Stimulated activated naive CD4-positive, alpha-beta T cell treated with Interleukin-2 at 50 U/mL for 16 hours (primary cell): ENCODE results near the gene NCKAP5.

Source experiments
- DNase-seq: peaks from one replicate; lab custom pipeline; 2025; lab: John Stamatoyannopoulos, UW

The NCKAP5 gene

DNA sequence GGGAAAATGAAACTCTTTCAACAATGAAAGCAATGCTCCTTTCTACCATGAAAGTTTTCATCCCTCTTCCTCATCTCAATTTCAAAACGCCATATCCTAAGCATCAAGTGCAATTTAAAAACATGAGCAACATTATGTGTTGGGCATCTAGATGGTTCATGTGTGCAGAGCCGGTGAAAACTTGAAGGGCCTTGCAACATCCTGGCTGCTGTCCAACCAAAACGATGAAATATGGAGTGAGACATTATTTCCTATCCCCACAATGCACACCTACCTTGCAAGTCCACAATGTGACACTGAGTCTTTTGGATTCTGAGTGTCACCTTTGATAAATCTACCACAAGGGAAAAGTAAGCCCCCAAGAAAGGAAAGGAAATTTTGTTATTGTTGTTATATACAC is 110.0 kb downstream of the NCKAP5 start:
- DNase-seq = no peak

DNA sequence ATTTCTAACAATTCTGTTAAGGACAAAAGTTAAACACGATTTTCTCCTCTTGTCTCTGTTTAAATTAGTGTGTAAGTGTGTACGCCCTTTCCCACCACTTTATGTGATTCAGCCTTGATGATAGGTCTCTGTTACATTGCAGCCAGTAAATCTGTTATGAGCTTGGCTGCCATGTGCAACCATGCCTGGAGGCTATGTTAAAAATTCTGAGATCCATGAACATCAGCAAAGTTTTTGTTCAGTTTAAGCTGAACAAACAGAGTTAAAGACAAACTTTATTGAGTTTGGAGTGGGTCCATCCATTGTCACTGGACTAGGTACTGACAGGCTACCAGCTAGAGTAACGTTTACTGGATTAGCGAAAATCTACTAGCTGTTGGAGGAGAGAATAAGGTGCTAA is 110.4 kb downstream of the NCKAP5 start:
- DNase-seq = no peak

- no peak for DNase-seq
Measured at GRCh38 chr2:133456971-133457370, 111.3 kb downstream of the NCKAP5 start.

- DNase-seq = no peak
Measured at GRCh38 chr2:133456156-133456555, 112.1 kb downstream of the NCKAP5 start.

- DNase-seq = no peak
Measured at GRCh38 chr2:133453032-133453431, 115.2 kb downstream of the NCKAP5 start.

DNA sequence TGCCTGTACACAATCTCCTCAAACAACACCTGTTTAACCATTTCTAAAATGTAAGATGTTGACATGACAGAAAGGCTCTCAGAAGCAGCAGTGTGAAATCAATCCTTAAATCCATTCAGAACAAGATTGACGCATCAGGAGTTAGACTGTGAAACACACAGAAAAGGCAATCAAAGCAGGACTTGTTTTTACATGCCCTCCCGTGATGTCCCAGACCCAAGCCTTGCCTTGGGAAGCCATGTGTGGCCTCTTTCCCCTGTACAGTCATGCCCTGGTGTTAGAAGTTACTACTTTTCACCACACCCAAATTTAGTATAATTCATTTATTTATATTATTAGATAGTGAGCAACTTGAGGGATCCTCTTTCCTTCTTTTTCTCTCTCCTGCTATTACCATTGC is 115.7 kb downstream of the NCKAP5 start:
- DNase-seq = no peak

- no peak for DNase-seq
Measured at GRCh38 chr2:133452146-133452545, 116.1 kb downstream of the NCKAP5 start.

DNA sequence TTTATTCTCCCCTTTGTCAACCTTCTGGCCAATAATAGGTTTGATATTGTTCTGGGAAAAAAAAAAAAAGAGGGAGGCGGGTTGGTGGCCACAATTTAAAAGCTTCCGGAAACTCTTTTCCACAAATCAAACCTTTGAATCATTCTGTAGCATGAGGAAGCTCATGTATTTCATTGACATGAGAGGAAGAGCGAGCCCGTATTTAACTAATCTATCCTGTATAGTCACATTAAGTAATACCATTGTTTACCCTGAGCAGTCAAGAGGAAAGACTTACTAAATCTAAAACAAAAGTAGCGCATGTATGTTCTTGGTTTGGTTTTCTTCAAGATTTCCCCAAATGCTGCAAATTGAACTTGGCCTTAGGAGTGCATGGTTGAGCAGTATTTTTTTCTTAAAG is 120.1 kb downstream of the NCKAP5 start:
- no peak for DNase-seq

- DNase-seq = no peak
Measured at GRCh38 chr2:133447303-133447702, 121.0 kb downstream of the NCKAP5 start.

GRCh38 chr2:133444465-133444864 is 123.8 kb downstream of the NCKAP5 start:
- DNase-seq = no peak

GRCh38 chr2:133442393-133442792 is 125.9 kb downstream of the NCKAP5 start:
- no peak for DNase-seq

DNA sequence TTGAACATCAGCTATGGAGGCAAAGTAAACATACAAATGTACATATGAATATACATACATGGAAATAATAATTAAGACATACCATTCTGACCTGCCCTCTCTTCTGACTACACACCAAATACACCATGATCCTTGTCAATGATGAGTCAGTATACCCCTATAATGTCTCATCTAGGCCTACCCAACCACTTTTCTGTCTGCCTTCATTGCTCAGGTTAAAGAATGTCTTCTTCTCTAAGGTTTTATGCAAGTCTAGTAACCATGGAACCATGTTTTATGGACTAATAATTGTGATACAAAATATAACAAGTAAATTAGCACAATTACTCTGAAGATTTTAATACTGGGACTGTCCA is 128.7 kb downstream of the NCKAP5 start:
- no peak for DNase-seq

DNA sequence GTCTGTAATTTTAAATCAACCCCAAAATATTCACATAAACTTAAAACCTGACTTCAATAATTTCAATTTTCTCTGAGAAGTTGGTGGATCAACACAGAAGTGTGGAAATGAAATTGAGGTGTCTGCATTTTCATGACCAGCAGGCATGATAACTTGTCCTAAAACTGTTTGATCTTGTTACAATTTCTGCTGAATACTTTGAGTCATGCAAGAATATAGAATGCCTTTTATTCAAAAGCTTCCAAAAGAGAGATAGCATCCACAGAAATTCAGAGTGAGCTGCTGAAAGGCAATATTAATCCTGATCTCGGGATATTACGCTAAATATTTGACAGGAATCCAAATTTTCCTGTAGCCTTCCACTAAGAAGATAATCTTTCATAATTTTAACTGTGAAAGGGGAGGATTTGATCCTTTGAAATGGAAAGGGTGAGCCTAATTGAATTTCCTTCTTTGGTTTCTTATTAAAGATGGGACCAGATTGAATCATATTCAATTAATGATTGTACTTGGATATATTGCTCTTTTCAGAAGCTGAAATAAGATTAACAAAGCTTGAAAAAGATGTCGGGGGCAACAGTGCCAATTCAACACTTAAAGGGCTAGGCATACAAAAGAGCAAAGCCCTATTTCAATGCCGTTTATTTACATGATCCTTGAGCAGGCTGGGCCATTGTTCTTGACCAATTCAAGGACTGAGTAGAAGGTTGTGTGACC is 129.3 kb downstream of the NCKAP5 start:
- DNase-seq = no peak

- DNase-seq = no peak
Measured at GRCh38 chr2:133438026-133438425, 130.2 kb downstream of the NCKAP5 start.

GRCh38 chr2:133437492-133437891 is 130.8 kb downstream of the NCKAP5 start:
- no peak for DNase-seq

DNA sequence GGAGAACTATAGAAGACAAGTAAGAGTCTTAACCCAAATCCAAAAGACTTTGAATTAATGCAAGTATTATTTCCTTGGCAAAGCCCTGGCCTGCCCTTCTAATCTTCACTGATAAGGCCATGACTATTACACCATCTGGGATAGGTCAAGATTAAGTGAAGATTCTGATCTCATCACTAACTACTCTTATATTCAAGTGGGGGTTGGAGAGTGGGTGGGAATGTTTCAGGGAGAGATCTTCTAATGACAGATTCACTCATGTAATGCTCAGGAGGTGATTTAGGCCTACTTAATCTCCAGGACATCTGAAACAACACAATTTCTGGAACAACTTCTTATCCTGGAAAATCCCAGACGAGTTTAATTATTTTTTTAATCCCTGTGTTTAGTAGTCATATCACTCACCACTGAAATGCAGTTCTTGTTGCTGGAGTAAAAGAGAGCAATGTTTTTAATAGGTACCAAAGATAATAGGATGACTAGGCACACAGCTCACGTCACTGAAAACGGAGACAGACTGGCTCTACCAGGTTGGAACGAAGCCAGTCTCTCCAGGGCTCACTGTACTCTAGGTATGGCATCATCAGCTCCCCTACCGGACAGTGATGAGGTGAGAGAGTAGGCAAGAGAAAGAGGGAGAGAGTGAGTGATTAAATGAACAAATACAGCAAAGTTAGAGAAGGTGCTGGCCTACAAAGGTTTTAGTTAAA is 133.1 kb downstream of the NCKAP5 start:
- DNase-seq = no peak

DNA sequence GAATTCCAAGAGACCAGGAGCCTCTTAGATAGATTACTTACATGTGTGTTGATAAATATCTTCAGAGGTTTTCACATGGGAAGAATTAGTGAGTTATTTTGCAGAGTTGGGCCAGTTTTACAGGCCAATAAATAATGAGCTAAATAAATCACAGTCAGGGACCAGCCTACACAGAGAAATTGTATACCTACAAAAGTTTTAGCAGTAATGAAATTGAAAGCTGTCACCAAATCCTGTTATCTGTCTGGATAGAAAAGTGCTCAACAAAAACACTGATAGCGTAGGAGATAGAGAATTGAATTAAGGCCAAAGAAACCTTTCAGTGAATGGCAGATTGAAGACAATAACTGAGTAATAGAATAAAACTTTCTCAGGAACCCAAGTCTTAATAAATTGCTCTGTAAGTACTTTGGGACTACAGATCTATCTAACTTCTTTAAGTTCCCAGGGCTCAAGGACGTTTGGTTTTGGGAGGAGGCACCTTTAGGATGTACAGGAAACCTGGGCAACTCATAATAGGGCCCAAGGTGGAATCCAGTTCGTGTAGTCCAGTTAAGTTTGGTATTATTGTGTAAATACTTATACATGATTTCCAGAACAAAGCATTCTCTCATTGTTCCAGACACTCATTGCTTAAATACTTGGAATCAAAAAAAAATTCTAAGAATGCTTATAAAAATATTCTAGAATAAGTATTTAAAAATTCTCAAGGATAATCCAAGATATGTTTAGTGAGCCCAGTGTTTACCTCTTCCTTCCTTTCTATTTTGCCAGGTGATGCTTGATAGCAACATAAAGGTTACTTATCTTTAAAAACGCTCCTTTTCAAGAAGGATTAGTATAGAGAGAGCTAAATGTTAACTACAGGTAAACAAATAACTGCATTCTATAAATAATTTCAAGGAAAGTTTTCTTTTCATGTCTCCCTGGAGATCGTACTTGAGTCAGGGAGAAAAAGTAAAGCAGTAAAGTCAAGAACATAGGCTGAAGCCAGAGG is 134.5 kb downstream of the NCKAP5 start:
- DNase-seq = no peak

GRCh38 chr2:133432778-133433177 is 135.5 kb downstream of the NCKAP5 start:
- DNase-seq = no peak

DNA sequence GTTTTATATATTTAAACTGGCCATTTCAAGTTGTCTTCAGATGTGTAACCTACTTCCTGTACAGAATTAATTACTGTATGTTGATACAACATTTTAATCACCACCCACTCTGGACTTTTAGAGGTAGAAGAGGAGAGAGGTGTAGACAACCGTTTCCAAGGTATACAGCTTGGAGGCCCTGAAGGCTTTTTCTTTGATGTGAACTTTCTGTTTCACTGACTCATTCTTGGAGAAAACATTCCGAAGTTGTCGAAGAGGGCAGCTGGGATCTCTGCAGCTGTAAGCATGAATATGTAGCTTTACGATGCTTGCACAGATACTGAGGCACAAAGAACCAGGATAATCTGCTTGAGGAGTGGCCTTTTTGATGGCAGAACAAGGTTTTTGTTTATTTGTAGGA is 137.0 kb downstream of the NCKAP5 start:
- DNase-seq = no peak

DNA sequence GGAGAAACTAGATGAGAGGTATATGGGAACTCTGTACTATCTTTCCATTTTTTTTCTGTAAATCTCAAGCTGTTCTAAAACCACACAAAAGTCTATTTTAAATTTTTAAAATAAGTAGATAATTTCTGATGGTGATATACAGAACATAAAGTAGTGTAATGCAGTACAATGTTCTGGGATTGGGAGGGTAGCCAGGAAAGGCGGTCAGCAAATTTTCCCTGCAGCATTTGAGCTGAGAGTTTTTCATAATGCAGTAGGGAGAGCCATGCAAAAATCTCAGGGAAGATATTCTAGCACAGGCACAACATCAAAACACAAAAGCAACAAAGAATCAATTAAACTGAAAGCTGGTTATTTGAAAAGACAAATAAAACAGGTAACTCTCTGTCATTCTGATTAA is 141.5 kb downstream of the NCKAP5 start:
- no peak for DNase-seq

DNA sequence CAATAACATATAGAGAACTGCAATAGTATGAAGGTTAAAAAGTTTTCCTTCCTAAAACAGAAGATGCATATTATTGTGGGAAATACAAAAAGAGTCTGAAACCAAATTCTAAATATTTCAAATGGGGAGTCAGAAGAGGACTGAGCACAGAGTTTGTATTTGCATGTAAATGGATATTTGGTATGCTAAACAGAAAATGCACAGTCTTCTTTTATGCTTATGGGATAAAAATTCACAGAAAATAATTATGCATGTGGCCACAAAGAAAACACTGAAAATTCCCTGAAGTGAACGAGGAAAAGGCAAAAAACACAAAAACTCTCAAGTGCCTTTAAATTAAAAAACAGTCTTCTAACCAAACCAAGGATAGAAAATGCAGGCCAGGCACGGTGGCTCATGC is 142.7 kb downstream of the NCKAP5 start:
- no peak for DNase-seq

GRCh38 chr2:133424876-133425275 is 143.4 kb downstream of the NCKAP5 start:
- no peak for DNase-seq

DNA sequence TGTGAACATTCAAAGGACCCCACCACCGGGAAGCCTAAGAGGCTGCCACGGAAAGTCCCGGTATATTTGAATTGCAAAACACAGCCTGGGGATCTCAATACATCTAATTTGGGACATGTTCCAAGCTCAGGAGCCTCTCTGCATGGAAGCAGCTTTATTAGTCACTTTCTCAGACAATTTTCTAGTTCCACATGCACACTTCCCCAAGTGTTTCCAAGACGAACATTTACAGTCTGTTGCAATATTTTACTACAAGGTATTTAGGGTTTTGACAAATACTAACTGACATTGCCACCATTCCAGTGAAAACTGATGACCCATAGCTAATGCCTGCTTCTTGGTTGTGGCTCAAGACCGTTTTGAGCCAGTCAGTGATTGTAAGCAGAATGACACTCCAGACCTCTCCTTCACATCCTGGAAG is 145.3 kb downstream of the NCKAP5 start:
- DNase-seq = no peak
